GM12878 (cell line): ENCODE data around the gene KISS1R. TPM values are rescaled to one million over a fixed set of nuclear protein-coding genes. Genes with fewer than 3 reads are reported as not detected.
A peak's percentile ranks its signal among the peaks of the same experiment; 100 is the strongest.

Experiments
- CBX5 ChIP-seq: sonication (generic); IDR thresholded peaks from 2 replicates; pipeline ENCODE4 v1.6.1; 2016; ENCODE audit warnings: low read depth, moderate library complexity, mild to moderate bottlenecking, inconsistent platforms
- CHD2 ChIP-seq: IDR thresholded peaks from 2 replicates; pipeline ENCODE4 v1.6.1; 2011; ENCODE audit warnings: low read depth, low read length, improper control_type of control experiment, borderline replicate concordance
- HDAC6 ChIP-seq: fragments of 200-600 bp; sonication (generic); IDR thresholded peaks from one replicate; pipeline ENCODE4 v1.8.0; 2017; ENCODE audit warnings: antibody characterized with exemption; ENCODE audit not compliant: unreplicated experiment
- MEF2B ChIP-seq: fragments of 450-650 bp; IDR thresholded peaks from 2 replicates; pipeline ENCODE4 v1.6.1; 2018; ENCODE audit warnings: mild to moderate bottlenecking, moderate library complexity; ENCODE audit not compliant: partially characterized antibody, poor library complexity, severe bottlenecking
- MXI1 ChIP-seq: fragments of 150-350 bp; IDR thresholded peaks from 2 replicates; pipeline ENCODE4 v1.6.1; 2011; ENCODE audit warnings: low read depth, mild to moderate bottlenecking, inconsistent platforms, low read length, improper control_type of control experiment
- NFXL1 ChIP-seq: fragments of 450-650 bp; IDR thresholded peaks from 2 replicates; pipeline ENCODE4 v1.6.1; 2017; ENCODE audit warnings: antibody characterized with exemption, mild to moderate bottlenecking, borderline replicate concordance
- NR2C1 ChIP-seq: fragments of 450-650 bp; IDR thresholded peaks from 2 replicates; pipeline ENCODE4 v1.6.1; 2017; ENCODE audit warnings: antibody characterized with exemption, mild to moderate bottlenecking, moderate library complexity
- PBX3 ChIP-seq: IDR thresholded peaks from 2 replicates; pipeline ENCODE4 v1.6.1; 2011; ENCODE audit warnings: mild to moderate bottlenecking, low read depth, low read length, moderate library complexity; ENCODE audit not compliant: insufficient replicate concordance
- RAD51 ChIP-seq: fragments of 450-650 bp; IDR thresholded peaks from 2 replicates; pipeline ENCODE4 v1.6.1; 2016; ENCODE audit warnings: moderate library complexity, mild to moderate bottlenecking, inconsistent platforms
- RUNX3 ChIP-seq: IDR thresholded peaks from 2 replicates; pipeline ENCODE4 v1.6.1; 2012; ENCODE audit warnings: low read length, inconsistent platforms
- SMAD1 ChIP-seq: fragments of 450-650 bp; IDR thresholded peaks from 2 replicates; pipeline ENCODE4 v1.6.1; 2018; ENCODE audit warnings: mild to moderate bottlenecking, low read depth; ENCODE audit not compliant: partially characterized antibody
- STAT3 ChIP-seq: IDR thresholded peaks from 2 replicates; pipeline ENCODE4 v1.6.1; 2011; ENCODE audit warnings: low read depth, low read length, improper control_type of control experiment
- USF2 ChIP-seq: IDR thresholded peaks from 2 replicates; pipeline ENCODE4 v1.6.1; 2011; ENCODE audit warnings: low read depth, low read length, improper control_type of control experiment, borderline replicate concordance
- polyA plus RNA-seq, 11 experiments: library from polyadenylated mRNA; depleted of rRNA in 4 of 11; unstranded in 6 of 11; stranded (reverse) in 5 of 11; fragments of >200 nt; fragmentation: Nextera tagmentation in 4 of 11; fragmentation: Illumina TruSeq in 1 of 11; extraction: Ambion mirVana in 4 of 11; extraction: Trizol in 1 of 11; gene quantifications; 1 replicate in 1 of 11; 2 replicates in 10 of 11; pipeline versions ENCODE4 v1.2.1 to v1.2.3, GENCODE V29; 2011 to 2016; ENCODE audit warnings: inconsistent platforms in 2 of 11, missing spikeins in 2 of 11, low read depth in 1 of 11
- total RNA-seq, 4 experiments: library from RNA; depleted of rRNA in 3 of 4; stranded (reverse); fragments of >200 nt in 3 of 4; fragmentation: Illumina TruSeq in 1 of 4; extraction: Trizol in 1 of 4; gene quantifications; 2 replicates each; pipeline versions ENCODE4 v1.2.1 to v1.2.3, GENCODE V29; 2013 to 2021
- TF ChIP-seq, protein P1 (sequence below): fragments of 450-650 bp; IDR thresholded peaks from 2 replicates; pipeline ENCODE4 v1.6.1; 2017; ENCODE audit warnings: mild to moderate bottlenecking, moderate library complexity
- TF ChIP-seq, protein P2 (sequence below): fragments of 150-350 bp; IDR thresholded peaks from 2 replicates; pipeline ENCODE4 v1.6.1; 2016; ENCODE audit warnings: low read depth, low read length
- TF ChIP-seq, protein P3 (sequence below): fragments of 450-650 bp; IDR thresholded peaks from 2 replicates; pipeline ENCODE4 v1.6.1; 2018; ENCODE audit warnings: mild to moderate bottlenecking, low read depth, moderate library complexity; ENCODE audit not compliant: partially characterized antibody

Gene KISS1R
- total and polyA plus RNA-seq, 10 of the 15 experiments (the other 5 are each of a cell fraction or from before 2014, with no cell fraction given), result 0.13 to 2.7 (median 1.4) TPM; not detected in 3

GRCh38 chr19:947707-948539 is 30.8 kb downstream of the KISS1R start (continued):
- TF ChIP-seq, protein P1, sequence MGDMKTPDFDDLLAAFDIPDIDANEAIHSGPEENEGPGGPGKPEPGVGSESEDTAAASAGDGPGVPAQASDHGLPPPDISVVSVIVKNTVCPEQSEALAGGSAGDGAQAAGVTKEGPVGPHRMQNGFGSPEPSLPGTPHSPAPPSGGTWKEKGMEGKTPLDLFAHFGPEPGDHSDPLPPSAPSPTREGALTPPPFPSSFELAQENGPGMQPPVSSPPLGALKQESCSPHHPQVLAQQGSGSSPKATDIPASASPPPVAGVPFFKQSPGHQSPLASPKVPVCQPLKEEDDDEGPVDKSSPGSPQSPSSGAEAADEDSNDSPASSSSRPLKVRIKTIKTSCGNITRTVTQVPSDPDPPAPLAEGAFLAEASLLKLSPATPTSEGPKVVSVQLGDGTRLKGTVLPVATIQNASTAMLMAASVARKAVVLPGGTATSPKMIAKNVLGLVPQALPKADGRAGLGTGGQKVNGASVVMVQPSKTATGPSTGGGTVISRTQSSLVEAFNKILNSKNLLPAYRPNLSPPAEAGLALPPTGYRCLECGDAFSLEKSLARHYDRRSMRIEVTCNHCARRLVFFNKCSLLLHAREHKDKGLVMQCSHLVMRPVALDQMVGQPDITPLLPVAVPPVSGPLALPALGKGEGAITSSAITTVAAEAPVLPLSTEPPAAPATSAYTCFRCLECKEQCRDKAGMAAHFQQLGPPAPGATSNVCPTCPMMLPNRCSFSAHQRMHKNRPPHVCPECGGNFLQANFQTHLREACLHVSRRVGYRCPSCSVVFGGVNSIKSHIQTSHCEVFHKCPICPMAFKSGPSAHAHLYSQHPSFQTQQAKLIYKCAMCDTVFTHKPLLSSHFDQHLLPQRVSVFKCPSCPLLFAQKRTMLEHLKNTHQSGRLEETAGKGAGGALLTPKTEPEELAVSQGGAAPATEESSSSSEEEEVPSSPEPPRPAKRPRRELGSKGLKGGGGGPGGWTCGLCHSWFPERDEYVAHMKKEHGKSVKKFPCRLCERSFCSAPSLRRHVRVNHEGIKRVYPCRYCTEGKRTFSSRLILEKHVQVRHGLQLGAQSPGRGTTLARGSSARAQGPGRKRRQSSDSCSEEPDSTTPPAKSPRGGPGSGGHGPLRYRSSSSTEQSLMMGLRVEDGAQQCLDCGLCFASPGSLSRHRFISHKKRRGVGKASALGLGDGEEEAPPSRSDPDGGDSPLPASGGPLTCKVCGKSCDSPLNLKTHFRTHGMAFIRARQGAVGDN, result peak; percentile 44; the same call in 1 of the 2 replicates
- TF ChIP-seq NR2C1 (no peak), PBX3 (peak; percentile 20), STAT3 (no peak), RAD51 (peak; percentile 88), CHD2 (peak; percentile 85), RUNX3 (peak; percentile 91), MEF2B (peak; percentile 87), HDAC6 (no peak), SMAD1 (no peak), USF2 (peak; percentile 51), NFXL1 (peak; percentile 99), CBX5 (peak; percentile 80; the same call in 1 of the 2 replicates), MXI1 (peak; percentile 84; the same call in 1 of the 2 replicates)
- TF ChIP-seq, protein P2, sequence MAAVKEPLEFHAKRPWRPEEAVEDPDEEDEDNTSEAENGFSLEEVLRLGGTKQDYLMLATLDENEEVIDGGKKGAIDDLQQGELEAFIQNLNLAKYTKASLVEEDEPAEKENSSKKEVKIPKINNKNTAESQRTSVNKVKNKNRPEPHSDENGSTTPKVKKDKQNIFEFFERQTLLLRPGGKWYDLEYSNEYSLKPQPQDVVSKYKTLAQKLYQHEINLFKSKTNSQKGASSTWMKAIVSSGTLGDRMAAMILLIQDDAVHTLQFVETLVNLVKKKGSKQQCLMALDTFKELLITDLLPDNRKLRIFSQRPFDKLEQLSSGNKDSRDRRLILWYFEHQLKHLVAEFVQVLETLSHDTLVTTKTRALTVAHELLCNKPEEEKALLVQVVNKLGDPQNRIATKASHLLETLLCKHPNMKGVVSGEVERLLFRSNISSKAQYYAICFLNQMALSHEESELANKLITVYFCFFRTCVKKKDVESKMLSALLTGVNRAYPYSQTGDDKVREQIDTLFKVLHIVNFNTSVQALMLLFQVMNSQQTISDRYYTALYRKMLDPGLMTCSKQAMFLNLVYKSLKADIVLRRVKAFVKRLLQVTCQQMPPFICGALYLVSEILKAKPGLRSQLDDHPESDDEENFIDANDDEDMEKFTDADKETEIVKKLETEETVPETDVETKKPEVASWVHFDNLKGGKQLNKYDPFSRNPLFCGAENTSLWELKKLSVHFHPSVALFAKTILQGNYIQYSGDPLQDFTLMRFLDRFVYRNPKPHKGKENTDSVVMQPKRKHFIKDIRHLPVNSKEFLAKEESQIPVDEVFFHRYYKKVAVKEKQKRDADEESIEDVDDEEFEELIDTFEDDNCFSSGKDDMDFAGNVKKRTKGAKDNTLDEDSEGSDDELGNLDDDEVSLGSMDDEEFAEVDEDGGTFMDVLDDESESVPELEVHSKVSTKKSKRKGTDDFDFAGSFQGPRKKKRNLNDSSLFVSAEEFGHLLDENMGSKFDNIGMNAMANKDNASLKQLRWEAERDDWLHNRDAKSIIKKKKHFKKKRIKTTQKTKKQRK, result no peak
- TF ChIP-seq, protein P3, sequence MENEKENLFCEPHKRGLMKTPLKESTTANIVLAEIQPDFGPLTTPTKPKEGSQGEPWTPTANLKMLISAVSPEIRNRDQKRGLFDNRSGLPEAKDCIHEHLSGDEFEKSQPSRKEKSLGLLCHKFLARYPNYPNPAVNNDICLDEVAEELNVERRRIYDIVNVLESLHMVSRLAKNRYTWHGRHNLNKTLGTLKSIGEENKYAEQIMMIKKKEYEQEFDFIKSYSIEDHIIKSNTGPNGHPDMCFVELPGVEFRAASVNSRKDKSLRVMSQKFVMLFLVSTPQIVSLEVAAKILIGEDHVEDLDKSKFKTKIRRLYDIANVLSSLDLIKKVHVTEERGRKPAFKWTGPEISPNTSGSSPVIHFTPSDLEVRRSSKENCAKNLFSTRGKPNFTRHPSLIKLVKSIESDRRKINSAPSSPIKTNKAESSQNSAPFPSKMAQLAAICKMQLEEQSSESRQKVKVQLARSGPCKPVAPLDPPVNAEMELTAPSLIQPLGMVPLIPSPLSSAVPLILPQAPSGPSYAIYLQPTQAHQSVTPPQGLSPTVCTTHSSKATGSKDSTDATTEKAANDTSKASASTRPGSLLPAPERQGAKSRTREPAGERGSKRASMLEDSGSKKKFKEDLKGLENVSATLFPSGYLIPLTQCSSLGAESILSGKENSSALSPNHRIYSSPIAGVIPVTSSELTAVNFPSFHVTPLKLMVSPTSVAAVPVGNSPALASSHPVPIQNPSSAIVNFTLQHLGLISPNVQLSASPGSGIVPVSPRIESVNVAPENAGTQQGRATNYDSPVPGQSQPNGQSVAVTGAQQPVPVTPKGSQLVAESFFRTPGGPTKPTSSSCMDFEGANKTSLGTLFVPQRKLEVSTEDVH, result peak; percentile 30
